Prostate gland (tissue), 2 donors: ENCODE measurements around the gene TMCC1. TPM values are rescaled to one million over a fixed set of nuclear protein-coding genes. Genes with fewer than 3 reads are reported as not detected.
A peak's percentile ranks its signal among the peaks of the same experiment; 100 is the strongest.

Source experiments
- DNase-seq: peaks from one replicate; pipeline ENCODE4 v3.0.0-alpha.2; 2019; ENCODE audit warnings: low spot score
- H3K27ac ChIP-seq, 2 donors: fragments of 200-600 bp; sonication (generic); 2 replicates each; pipeline ENCODE4 v1.5.1; 2017 to 2019
- H3K27me3 ChIP-seq: fragments of 200-600 bp; sonication (generic); replicated peaks from 2 replicates; pipeline ENCODE4 v1.5.1; 2019; ENCODE audit not compliant: insufficient read depth
- H3K36me3 ChIP-seq, 2 donors: fragments of 200-600 bp; sonication (generic); 1 replicate in 1 of 2; 2 replicates in 1 of 2; pipeline versions ENCODE4 v1.5.1 to v1.8.1; 2017 to 2019
- H3K4me1 ChIP-seq: fragments of 200-600 bp; sonication (generic); replicated peaks from 2 replicates; pipeline ENCODE4 v1.5.1; 2019
- H3K4me3 ChIP-seq, 2 donors: fragments of 200-600 bp; sonication (generic); 2 replicates each; pipeline ENCODE4 v1.5.1; 2017 to 2019
- H3K9me3 ChIP-seq: fragments of 200-600 bp; sonication (generic); 2 replicates; pipeline ENCODE4 v1.5.1; 2017
- CTCF ChIP-seq, 4 experiments: fragments of 200-600 bp in 2 of 4; fragments of 450-650 bp in 2 of 4; sonication (generic) in 2 of 4; IDR thresholded peaks; 1 replicate in 3 of 4; 2 replicates in 1 of 4; pipeline ENCODE4 v1.5.1; 2016 to 2019; ENCODE audit warnings: antibody characterized with exemption in 4 of 4, mild to moderate bottlenecking in 2 of 4, moderate library complexity in 2 of 4
- POLR2A ChIP-seq: fragments of 450-650 bp; IDR thresholded peaks from one replicate; pipeline ENCODE4 v1.6.1; 2016; ENCODE audit warnings: antibody characterized with exemption, mild to moderate bottlenecking
- POLR2AphosphoS5 ChIP-seq: sonication (generic); formaldehyde crosslinking; IDR thresholded peaks from one replicate; pipeline ENCODE4 v1.6.1; 2017; ENCODE audit warnings: antibody characterized with exemption
- WGBS: methylation state at CpG from one replicate; pipeline ENCODE4 v1.1.5; 2018; 5-methylcytosine and 5-hydroxymethylcytosine counted together
- intact Hi-C: fragments of 100-400 bp; cut with DNase I; formaldehyde crosslinking; loops from one replicate; pipeline ENCODE4 v1.14.2; 2022
- total RNA-seq, 2 donors: library from RNA; depleted of rRNA; stranded (reverse); fragments of >200 nt; gene quantifications; one replicate each; pipeline ENCODE4 v1.1.0, GENCODE V29; 2016

TMCC1 gene
- total RNA-seq, 2 donors from 2014 or later = 27.6 to 43.9 TPM

- H3K36me3 ChIP-seq = no peaks in the 10 kb centered on the region
- no peak for DNase-seq
- no peaks in the 10 kb centered on the region for H3K9me3 ChIP-seq
- H3K4me1 ChIP-seq = no peaks in the 10 kb centered on the region
- intact Hi-C loops = loop anchor here (2.0 to 5.0 kb wide), 2 partner anchors 177 to 281 kb away; no protein-coding TSS in a partner anchor
- H3K27ac ChIP-seq = no peak overlapping the region
- WGBS = 62% methylated on average over 8 of the region's 8 CpGs
- TF ChIP-seq POLR2AphosphoS5 = no peak
- TF ChIP-seq CTCF (IDR thresholded peaks at IDR 0.05) = no peak
- no peak for TF ChIP-seq POLR2A
- no peaks in the 10 kb centered on the region for H3K27me3 ChIP-seq
- no peak overlapping the region for H3K4me3 ChIP-seq
These were observed 241.9 kb downstream of the TMCC1 start for GRCh38 chr3:129651435-129652202.

- TF ChIP-seq CTCF (IDR thresholded peaks at IDR 0.05) (peak; percentile 21 to 87 (median 76)), POLR2A (no peak), POLR2AphosphoS5 (peak; percentile 50)
- H3K4me3 ChIP-seq = no peak overlapping the region
- no peaks in the 10 kb centered on the region for H3K36me3 ChIP-seq
- H3K4me1 ChIP-seq = no peaks in the 10 kb centered on the region
- peak; percentile 73 for DNase-seq
- WGBS = 28% methylated on average over 7 of the region's 7 CpGs
- no peaks in the 10 kb centered on the region for H3K9me3 ChIP-seq
- no peak overlapping the region for H3K27ac ChIP-seq
- no peaks in the 10 kb centered on the region for H3K27me3 ChIP-seq
- intact Hi-C loops = loop anchor here (2.0 to 5.0 kb wide), 2 partner anchors 178 to 282 kb away; no protein-coding TSS in a partner anchor
These were observed 243.1 kb downstream of the TMCC1 start for GRCh38 chr3:129650256-129650872.

- intact Hi-C loops = no loop called here
- H3K4me3 ChIP-seq = no peak overlapping the region
- 76% methylated on average over 3 of the region's 3 CpGs for WGBS
- DNase-seq = no peak
- no peaks in the 10 kb centered on the region for H3K9me3 ChIP-seq
- no peaks in the 10 kb centered on the region for H3K36me3 ChIP-seq
- no peaks in the 10 kb centered on the region for H3K4me1 ChIP-seq
- no peaks in the 10 kb centered on the region for H3K27me3 ChIP-seq
- TF ChIP-seq POLR2AphosphoS5 = no peak
- TF ChIP-seq POLR2A = no peak
- TF ChIP-seq CTCF (IDR thresholded peaks at IDR 0.05) = no peak
- H3K27ac ChIP-seq = no peak overlapping the region
These were observed 245.1 kb downstream of the TMCC1 start for GRCh38 chr3:129648391-129648790.

GRCh38 chr3:129645286-129645685 lies 248.2 kb downstream of the TMCC1 start:
- intact Hi-C loops = no loop called here

More at GRCh38 chr3:129645286-129645685, 248.2 kb downstream of the TMCC1 start:
- TF ChIP-seq CTCF (IDR thresholded peaks at IDR 0.05) = no peak
- TF ChIP-seq POLR2AphosphoS5 = no peak
- TF ChIP-seq POLR2A = no peak
- Histone ChIP-seq H3K27me3 (no peaks in the 10 kb centered on the region), H3K9me3 (no peaks in the 10 kb centered on the region), H3K27ac (no peak overlapping the region), H3K4me3 (no peak overlapping the region), H3K36me3 (no peaks in the 10 kb centered on the region), H3K4me1 (no peaks in the 10 kb centered on the region)
- no peak for DNase-seq
- 65% methylated on average over 5 of the region's 5 CpGs for WGBS
